ENCODE results near the gene TBC1D24. TPM values are rescaled to one million over a fixed set of nuclear protein-coding genes. Genes with fewer than 3 reads are reported as not detected.

TBC1D24 gene
- total RNA-seq, 1 experiment from 2014 or later: 18.0 TPM

Other genes starting within 250 kb of the TBC1D24 start
- gene DNASE1L2, start 238.7 kb upstream of the TBC1D24 start, total RNA-seq (2014; rRNA removed; shearing (Covaris generic)): 2.5 and 3.8 TPM in 2 replicates
- 50.6 and 73.8 TPM in 2 replicates for gene ECI1, start 223.5 kb upstream of the TBC1D24 start, total RNA-seq (2014; rRNA removed; shearing (Covaris generic))
- gene RNPS1, start 207.0 kb upstream of the TBC1D24 start, total RNA-seq (2014; rRNA removed; shearing (Covaris generic)): 226 and 239 TPM in 2 replicates
- gene ABCA3, start 134.4 kb upstream of the TBC1D24 start, total RNA-seq (2014; rRNA removed; shearing (Covaris generic)): 17.3 and 19.5 TPM in 2 replicates
- gene CCNF, start 45.7 kb upstream of the TBC1D24 start, total RNA-seq (2014; rRNA removed; shearing (Covaris generic)): 52.0 and 54.5 TPM in 2 replicates
- 33.2 and 48.6 TPM in 2 replicates for gene TEDC2, start 15.0 kb upstream of the TBC1D24 start, total RNA-seq (2014; rRNA removed; shearing (Covaris generic))
- gene NTN3, start 3.8 kb upstream of the TBC1D24 start, total RNA-seq (2014; rRNA removed; shearing (Covaris generic)): 0.12 TPM in 1 of 2 replicates, not detected in the other
- 24.7 and 51.1 TPM in 2 replicates for gene ATP6V0C, start 38.8 kb downstream of the TBC1D24 start, total RNA-seq (2014; rRNA removed; shearing (Covaris generic))
- 71.3 and 76.8 TPM in 2 replicates for gene AMDHD2, start 45.2 kb downstream of the TBC1D24 start, total RNA-seq (2014; rRNA removed; shearing (Covaris generic))
- gene CEMP1, start 56.3 kb downstream of the TBC1D24 start, total RNA-seq (2014; rRNA removed; shearing (Covaris generic)): not detected in 2 replicates
- 15.1 and 21.1 TPM in 2 replicates for gene PDPK1, start 62.9 kb downstream of the TBC1D24 start, total RNA-seq (2014; rRNA removed; shearing (Covaris generic))
- 62.4 and 70.6 TPM in 2 replicates for gene KCTD5, start 207.4 kb downstream of the TBC1D24 start, total RNA-seq (2014; rRNA removed; shearing (Covaris generic))
- 1.4 and 2.6 TPM in 2 replicates for gene PRSS27, start 245.1 kb downstream of the TBC1D24 start, total RNA-seq (2014; rRNA removed; shearing (Covaris generic))